RWPE2 (cell line): ENCODE measurements around the gene S1PR5.
A peak's percentile ranks its signal among the peaks of the same experiment; 100 is the strongest.
"Not testable (repeated sequence)": the region's sequence is repeated elsewhere in the genome, so short reads cannot be mapped to it uniquely, and the experiment has no call there.

Experiments
- ATAC-seq: fragments of 200-7000 bp; cut with Tn5 transposase; 3 replicates; pipeline ENCODE4 v1.9.1; 2021; ENCODE audit warnings: low read depth
- DNase-seq: peaks from one replicate; pipeline ENCODE4 v3.0.0-alpha.2; 2020; ENCODE audit warnings: low spot score
- H3K27ac ChIP-seq: fragments of 450-650 bp; 2 replicates; pipeline ENCODE4 v1.5.1; 2017; ENCODE audit warnings: mild to moderate bottlenecking; ENCODE audit not compliant: poor library complexity, severe bottlenecking
- H3K27me3 ChIP-seq: fragments of 250-450 bp; sonication (Bioruptor Pico); 2 replicates; pipeline ENCODE4 v1.5.1; 2021; ENCODE audit warnings: mild to moderate bottlenecking, moderate library complexity; ENCODE audit not compliant: insufficient read depth, poor library complexity, severe bottlenecking
- H3K36me3 ChIP-seq: fragments of 250-450 bp; sonication (Bioruptor Pico); 2 replicates; pipeline ENCODE4 v1.5.1; 2020; ENCODE audit warnings: low read depth, mild to moderate bottlenecking, moderate library complexity
- H3K4me1 ChIP-seq: fragments of 250-450 bp; sonication (Bioruptor Pico); 2 replicates; pipeline ENCODE4 v1.5.1; 2021; ENCODE audit warnings: mild to moderate bottlenecking, moderate library complexity; ENCODE audit not compliant: insufficient read depth, poor library complexity, severe bottlenecking
- H3K4me3 ChIP-seq: fragments of 250-450 bp; sonication (Bioruptor Pico); 2 replicates; pipeline ENCODE4 v1.5.1; 2021; ENCODE audit warnings: mild to moderate bottlenecking, moderate library complexity; ENCODE audit not compliant: severe bottlenecking
- H3K9me3 ChIP-seq: fragments of 250-450 bp; sonication (Bioruptor Pico); 2 replicates; pipeline ENCODE4 v1.5.1; 2021; ENCODE audit warnings: mild to moderate bottlenecking, moderate library complexity; ENCODE audit not compliant: severe bottlenecking
- TF ChIP-seq, protein P1 (sequence below): fragments of 450-650 bp; IDR thresholded peaks from one replicate; pipeline ENCODE4 v1.5.1; 2017; ENCODE audit warnings: mild to moderate bottlenecking, moderate library complexity; ENCODE audit not compliant: poor library complexity, severe bottlenecking

The S1PR5 gene

DNA sequence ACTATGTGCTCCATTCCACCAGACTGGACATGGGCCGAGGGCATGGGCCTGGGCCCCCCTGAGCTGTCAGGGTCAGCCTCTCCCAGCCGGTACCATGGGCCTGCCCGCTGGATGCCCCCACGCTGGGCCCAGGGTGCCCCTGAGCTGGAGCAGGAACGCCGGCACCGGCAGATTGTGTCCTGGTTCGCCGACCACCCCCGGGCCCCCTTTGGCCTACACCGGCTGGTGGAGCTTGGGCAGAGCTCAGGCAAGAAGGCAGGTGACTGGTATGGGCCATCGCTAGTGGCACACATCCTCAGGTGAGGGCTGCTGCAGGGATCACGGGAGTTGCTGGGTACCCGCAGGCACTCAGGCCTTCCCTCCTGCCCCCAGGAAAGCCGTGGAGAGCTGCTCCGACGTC lies 29.6 kb upstream of the S1PR5 start:
- DNase-seq (no peak), ATAC-seq (no peak)
- H3K4me3 ChIP-seq: no peak overlapping the region
- TF ChIP-seq, protein P1, sequence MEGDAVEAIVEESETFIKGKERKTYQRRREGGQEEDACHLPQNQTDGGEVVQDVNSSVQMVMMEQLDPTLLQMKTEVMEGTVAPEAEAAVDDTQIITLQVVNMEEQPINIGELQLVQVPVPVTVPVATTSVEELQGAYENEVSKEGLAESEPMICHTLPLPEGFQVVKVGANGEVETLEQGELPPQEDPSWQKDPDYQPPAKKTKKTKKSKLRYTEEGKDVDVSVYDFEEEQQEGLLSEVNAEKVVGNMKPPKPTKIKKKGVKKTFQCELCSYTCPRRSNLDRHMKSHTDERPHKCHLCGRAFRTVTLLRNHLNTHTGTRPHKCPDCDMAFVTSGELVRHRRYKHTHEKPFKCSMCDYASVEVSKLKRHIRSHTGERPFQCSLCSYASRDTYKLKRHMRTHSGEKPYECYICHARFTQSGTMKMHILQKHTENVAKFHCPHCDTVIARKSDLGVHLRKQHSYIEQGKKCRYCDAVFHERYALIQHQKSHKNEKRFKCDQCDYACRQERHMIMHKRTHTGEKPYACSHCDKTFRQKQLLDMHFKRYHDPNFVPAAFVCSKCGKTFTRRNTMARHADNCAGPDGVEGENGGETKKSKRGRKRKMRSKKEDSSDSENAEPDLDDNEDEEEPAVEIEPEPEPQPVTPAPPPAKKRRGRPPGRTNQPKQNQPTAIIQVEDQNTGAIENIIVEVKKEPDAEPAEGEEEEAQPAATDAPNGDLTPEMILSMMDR: no peak
- H3K36me3 ChIP-seq: peaks cover 51% of the 10 kb centered on the region
- H3K27me3 ChIP-seq: no peaks in the 10 kb centered on the region
- H3K4me1 ChIP-seq: peaks cover 6% of the 10 kb centered on the region
- H3K9me3 ChIP-seq: no peaks in the 10 kb centered on the region
- H3K27ac ChIP-seq: no peak overlapping the region

DNA sequence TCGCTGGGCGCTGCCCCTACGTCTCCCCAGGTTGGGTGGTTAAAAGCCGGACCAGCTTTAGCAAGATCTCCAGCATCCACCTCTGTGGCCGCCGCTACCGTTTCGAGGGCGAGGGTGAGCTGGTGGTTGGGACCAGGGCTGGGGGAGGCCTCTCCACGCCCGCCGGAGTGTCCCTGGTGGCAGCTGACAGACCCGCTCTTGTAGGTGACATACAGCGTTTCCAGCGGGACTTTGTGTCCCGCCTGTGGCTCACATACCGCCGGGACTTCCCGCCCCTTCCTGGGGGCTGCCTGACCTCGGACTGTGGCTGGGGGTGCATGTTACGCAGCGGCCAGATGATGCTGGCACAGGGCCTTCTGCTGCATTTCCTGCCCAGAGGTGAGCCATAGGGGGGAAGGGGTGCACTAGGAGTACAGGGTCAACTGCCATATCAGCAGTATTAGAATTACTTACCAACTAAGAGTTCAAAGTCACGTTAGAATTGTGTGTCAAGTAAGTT lies 27.6 kb upstream of the S1PR5 start:
- H3K9me3 ChIP-seq: no peaks in the 10 kb centered on the region
- H3K27ac ChIP-seq: peak overlapping the region; percentile 43
- TF ChIP-seq, protein P1: no peak
- peaks cover 6% of the 10 kb centered on the region for H3K4me1 ChIP-seq
- peak overlapping the region; percentile 95 for H3K4me3 ChIP-seq
- ATAC-seq: no peak
- H3K36me3 ChIP-seq: peaks cover 35% of the 10 kb centered on the region
- DNase-seq: no peak
- no peaks in the 10 kb centered on the region for H3K27me3 ChIP-seq

DNA sequence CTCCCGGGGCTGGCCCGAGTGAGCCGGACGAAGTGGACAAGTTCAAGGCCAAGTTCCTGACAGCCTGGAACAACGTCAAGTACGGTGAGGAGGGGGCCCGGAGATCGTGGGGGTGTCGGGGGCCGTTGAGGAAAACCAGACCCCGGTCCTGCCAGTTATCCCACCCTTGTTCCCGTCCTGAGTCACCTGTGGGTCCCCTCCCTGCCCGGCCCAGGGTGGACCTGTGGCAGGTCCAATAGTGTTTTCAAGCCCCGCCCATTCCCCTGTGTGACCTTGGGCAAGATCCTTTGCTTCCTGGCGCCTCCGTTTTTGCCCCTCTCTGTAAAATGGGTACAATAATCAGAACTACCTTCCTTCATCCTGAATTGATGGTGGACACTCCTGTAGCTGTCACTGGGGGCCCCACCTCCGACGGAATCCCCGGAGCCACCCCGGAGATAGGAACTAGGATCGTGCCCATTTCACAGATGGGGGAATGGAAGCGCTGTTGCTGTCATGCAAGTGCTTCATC lies 27.1 kb upstream of the S1PR5 start:
- Histone ChIP-seq H3K36me3 (peaks cover 30% of the 10 kb centered on the region), H3K9me3 (no peaks in the 10 kb centered on the region), H3K4me3 (peak overlapping the region; percentile 95), H3K4me1 (peaks cover 6% of the 10 kb centered on the region), H3K27ac (peak overlapping the region; percentile 43), H3K27me3 (no peaks in the 10 kb centered on the region)
- peak; percentile 6; the same call in 1 of the 3 replicates for ATAC-seq
- TF ChIP-seq, protein P1: no peak
- no peak for DNase-seq

DNA sequence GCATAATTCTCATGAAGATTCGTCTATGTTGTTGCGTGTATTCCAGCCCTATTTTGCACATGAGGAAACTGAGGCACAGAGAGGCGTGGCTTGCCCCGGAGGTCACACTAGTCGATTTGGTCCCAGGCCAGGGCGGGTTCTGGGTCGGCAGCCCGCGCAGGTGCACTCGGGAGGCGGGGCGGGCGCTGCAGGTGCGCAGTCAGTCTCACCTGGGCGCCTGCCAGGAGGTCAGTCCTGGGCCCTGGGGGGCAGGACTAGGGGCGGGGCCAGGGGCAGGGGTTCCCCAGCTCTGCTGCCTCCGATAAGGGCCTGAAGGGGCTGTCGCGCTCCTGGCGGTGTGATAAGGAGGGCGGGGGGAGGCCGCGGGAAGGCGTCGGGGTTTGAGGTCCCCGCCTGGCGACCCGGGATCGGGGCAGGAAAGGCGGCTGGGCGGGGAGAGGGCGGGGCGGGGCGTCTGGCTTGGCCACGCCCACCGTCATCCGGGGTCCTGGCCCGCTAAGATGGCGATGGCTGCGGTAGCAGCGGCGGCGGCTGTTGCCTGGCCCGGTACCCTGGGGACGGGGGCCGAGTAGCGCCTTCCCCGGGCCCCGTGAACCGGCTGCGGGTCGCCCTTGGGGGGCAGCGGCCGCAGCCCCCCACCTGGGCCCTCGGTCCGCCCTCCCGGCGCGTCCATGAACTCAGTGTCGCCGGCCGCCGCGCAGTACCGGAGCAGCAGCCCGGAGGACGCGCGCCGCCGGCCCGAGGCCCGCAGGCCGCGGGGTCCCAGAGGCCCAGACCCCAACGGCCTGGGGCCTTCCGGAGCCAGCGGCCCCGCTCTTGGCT lies 26.4 kb upstream of the S1PR5 start, which contains the start of gene ATG4D:
TSS of gene ATG4D (plus strand) at position 485 of the 822 bp plus-strand sequence. CDS start at position 672, 187 bp downstream.
- DNase-seq (peak; percentile 88), ATAC-seq (peak; percentile 81)
- Histone ChIP-seq H3K27ac (peak within 1 kb of the TSS; percentile 43), H3K4me3 (peak within 1 kb of the TSS; percentile 95), H3K27me3 (no peaks in the 10 kb centered on the region), H3K4me1 (peaks cover 6% of the 10 kb centered on the region), H3K9me3 (no peaks in the 10 kb centered on the region), H3K36me3 (peaks cover 23% of the 10 kb centered on the region)
- TF ChIP-seq, protein P1: no peak

DNA sequence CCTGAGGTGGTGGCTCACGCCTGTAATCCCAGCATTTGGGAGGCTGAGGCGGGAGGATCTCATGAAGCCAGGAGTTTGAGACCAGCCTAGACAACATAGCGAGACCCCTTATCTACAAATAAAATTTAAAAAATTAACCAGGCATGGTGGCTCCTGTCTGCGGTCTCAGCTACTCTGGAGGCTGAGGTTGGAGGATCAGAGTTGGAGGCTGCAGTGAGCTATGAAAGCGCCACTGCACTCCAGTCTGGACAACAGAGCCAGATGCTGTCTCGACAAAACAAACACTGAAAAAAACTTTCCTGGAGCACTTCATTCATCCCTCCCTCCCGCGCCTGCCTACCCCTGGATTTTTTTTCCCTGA lies 25.8 kb upstream of the S1PR5 start:
- TF ChIP-seq, protein P1: no peak
- H3K27ac ChIP-seq: no peak overlapping the region
- no peak for DNase-seq
- no peak for ATAC-seq
- H3K4me3 ChIP-seq: peak overlapping the region; percentile 95
- no peaks in the 10 kb centered on the region for H3K9me3 ChIP-seq
- H3K4me1 ChIP-seq: peaks cover 6% of the 10 kb centered on the region
- no peaks in the 10 kb centered on the region for H3K27me3 ChIP-seq
- H3K36me3 ChIP-seq: peaks cover 17% of the 10 kb centered on the region

DNA sequence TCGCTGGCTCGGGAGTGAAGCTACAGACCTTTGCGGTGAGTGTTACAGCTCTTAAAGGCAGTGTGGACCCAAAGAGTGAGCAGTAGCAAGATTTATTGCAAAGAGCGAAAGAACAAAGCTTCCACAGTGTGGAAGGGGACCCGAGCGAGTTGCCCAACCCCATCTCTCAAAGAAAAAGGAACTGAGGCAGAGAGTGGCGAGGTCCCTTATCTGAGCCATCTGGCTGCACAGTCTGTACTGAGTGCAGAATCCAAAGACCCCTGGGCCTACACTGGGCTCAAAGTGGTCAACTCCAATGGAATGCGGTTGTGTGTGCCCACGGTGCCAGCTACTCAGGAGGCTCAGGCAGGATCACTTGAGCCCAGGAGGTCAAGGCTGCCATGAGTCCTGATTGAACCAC lies 21.8 kb upstream of the S1PR5 start:
- not testable (repeated sequence) for H3K27me3 ChIP-seq, DNase-seq, H3K4me3 ChIP-seq, H3K27ac ChIP-seq, H3K36me3 ChIP-seq, ATAC-seq, H3K9me3 ChIP-seq
- peaks cover 11% of the 10 kb centered on the region for H3K4me1 ChIP-seq
